ENCODE results near the gene NOTCH1. TPM values are rescaled to one million over a fixed set of nuclear protein-coding genes. Genes with fewer than 3 reads are reported as not detected.

NOTCH1 gene
- 39.2 and 51.4 TPM in 2 replicates for total RNA-seq (2021)
- Bru-seq, nascent RNA: percentile 51 among the genes with signal in this experiment
- percentile 71 among the genes with signal in this experiment for BruChase-seq, experiment 1, labeled RNA remaining after a 2-hour chase
- percentile 80 among the genes with signal in this experiment for BruChase-seq, experiment 2, labeled RNA remaining after a 6-hour chase
- long read RNA-seq, partial matches to known transcripts: 7 of 30 reads
- long read RNA-seq, other reads (novel, unspliced or antisense): 23 of 30 reads

GRCh38 chr9:136545965-136546696, at the start of gene NOTCH1:
NOTCH1 (minus strand) TSS chr9:136546048; CDS start chr9:136545786, 262 bp downstream.
- no peaks in the 10 kb centered on the region for H3K36me3 ChIP-seq (ENCODE audit: low read depth)
- POLR2A ChIA-PET (ENCODE audit: unreplicated experiment): interaction anchor here (0.5 kb wide), 1 partner anchor 12 kb away, joined by 19 read pairs; no protein-coding TSS in a partner anchor
- peaks cover 15% of the 10 kb centered on the region; the same call in 1 of the 2 replicates for H3F3A ChIP-seq (ENCODE audit: insufficient read depth, low read depth)
- intact Hi-C loops (cut with micrococcal nuclease; ENCODE audit: unreplicated experiment): loop anchor here (1.0 to 5.0 kb wide), 4 partner anchors 26 to 146 kb away; no protein-coding TSS in a partner anchor
- TSS peak; percentile 77 for BruUV-seq (replicated peaks)
- peaks cover 13% of the 10 kb centered on the region for H3K79me2 ChIP-seq (ENCODE audit: low read depth)
- H2AFZ ChIP-seq: peak within 1 kb of the TSS; percentile 78
- no peaks in the 10 kb centered on the region for H3K9me3 ChIP-seq (ENCODE audit: insufficient read depth, low read depth)
- CTCF ChIA-PET: interaction anchor here (0.7 kb wide), 1 partner anchor 172 kb away, joined by 6 read pairs; no protein-coding TSS in a partner anchor
- TF ChIP-seq EZH2 (IDR thresholded peaks at IDR 0.05; ENCODE audit: low read depth) (no peak), CTCF (conservative IDR thresholded peaks at IDR 0.05) (no peak)
- no peaks in the 10 kb centered on the region for H3K27me3 ChIP-seq (ENCODE audit: insufficient read depth, low read depth)
- peak within 1 kb of the TSS; percentile 99 for H3K27ac ChIP-seq
- peaks cover 10% of the 10 kb centered on the region for H4K20me1 ChIP-seq (ENCODE audit: insufficient read depth)
- H3K4me2 ChIP-seq: peak within 1 kb of the TSS; percentile 98
- DNase-seq: peak; percentile 80 to 97
- peak within 1 kb of the TSS; percentile 96 for H3K4me3 ChIP-seq
- H3K4me1 ChIP-seq (replicated peaks; ENCODE audit: insufficient read depth): peaks cover 28% of the 10 kb centered on the region
- no peaks in the 10 kb centered on the region for H3K9me2 ChIP-seq (ENCODE audit: insufficient read depth)

- H3K4me1 ChIP-seq (replicated peaks; ENCODE audit: insufficient read depth): peaks cover 6% of the 10 kb centered on the region; the same call in 1 of the 2 replicates
- no peak overlapping the region for H3K27ac ChIP-seq
- no peak overlapping the region for H3K4me2 ChIP-seq
- TF ChIP-seq EZH2 (IDR thresholded peaks at IDR 0.05; ENCODE audit: low read depth) (no peak), CTCF (conservative IDR thresholded peaks at IDR 0.05) (no peak)
- no peaks in the 10 kb centered on the region for H3K9me3 ChIP-seq (ENCODE audit: insufficient read depth, low read depth)
- POLR2A ChIA-PET (ENCODE audit: unreplicated experiment): no interaction called here
- no peaks in the 10 kb centered on the region for H3K36me3 ChIP-seq (ENCODE audit: low read depth)
- peaks cover 42% of the 10 kb centered on the region for H3K27me3 ChIP-seq (ENCODE audit: insufficient read depth, low read depth)
- DNase-seq: no peak
- no peaks in the 10 kb centered on the region for H4K20me1 ChIP-seq (ENCODE audit: insufficient read depth)
- BruUV-seq (replicated peaks): no TSS peak
- no peak overlapping the region for H2AFZ ChIP-seq
- intact Hi-C loops (cut with micrococcal nuclease; ENCODE audit: unreplicated experiment): no loop called here
- H3K9me2 ChIP-seq (ENCODE audit: insufficient read depth): no peaks in the 10 kb centered on the region
- H3F3A ChIP-seq (ENCODE audit: insufficient read depth, low read depth): peaks cover 4% of the 10 kb centered on the region; the same call in 1 of the 2 replicates
- CTCF ChIA-PET: no interaction called here
- H3K79me2 ChIP-seq (ENCODE audit: low read depth): no peaks in the 10 kb centered on the region
- no peak overlapping the region for H3K4me3 ChIP-seq
These were observed 48.6 kb upstream of the NOTCH1 start for GRCh38 chr9:136594492-136594891.

DNA sequence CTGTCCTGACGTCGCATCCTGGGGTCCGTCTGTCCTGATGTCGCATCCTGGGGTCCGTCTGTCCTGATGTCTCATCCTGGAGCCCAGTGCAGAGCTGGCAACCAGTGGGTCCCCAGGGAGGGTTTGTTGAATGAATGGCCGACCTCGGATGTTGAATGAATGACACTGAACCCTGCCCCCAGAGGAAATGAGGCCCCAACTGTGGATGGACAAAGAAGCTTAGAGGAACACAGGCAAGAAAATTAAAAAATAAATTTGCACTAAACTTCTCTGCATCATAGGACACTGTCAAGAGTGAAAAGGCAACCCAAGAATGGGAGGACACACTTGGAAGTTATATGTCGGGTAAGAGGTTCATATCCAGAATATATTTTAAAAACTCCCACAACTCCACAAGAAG, 47.7 kb upstream of the NOTCH1 start:
- Histone ChIP-seq H3K4me1 (replicated peaks; ENCODE audit: insufficient read depth) (no peaks in the 10 kb centered on the region), H3K79me2 (ENCODE audit: low read depth) (no peaks in the 10 kb centered on the region), H3K27me3 (ENCODE audit: insufficient read depth, low read depth) (peaks cover 41% of the 10 kb centered on the region), H4K20me1 (ENCODE audit: insufficient read depth) (no peaks in the 10 kb centered on the region), H3K4me2 (no peak overlapping the region), H3K4me3 (no peak overlapping the region), H3K36me3 (ENCODE audit: low read depth) (no peaks in the 10 kb centered on the region), H3F3A (ENCODE audit: insufficient read depth, low read depth) (peaks cover 4% of the 10 kb centered on the region; the same call in 1 of the 2 replicates), H3K9me2 (ENCODE audit: insufficient read depth) (no peaks in the 10 kb centered on the region), H3K27ac (no peak overlapping the region), H3K9me3 (ENCODE audit: insufficient read depth, low read depth) (no peaks in the 10 kb centered on the region), H2AFZ (no peak overlapping the region)
- no peak for TF ChIP-seq CTCF (conservative IDR thresholded peaks at IDR 0.05)
- no peak for TF ChIP-seq EZH2 (IDR thresholded peaks at IDR 0.05; ENCODE audit: low read depth)
- POLR2A ChIA-PET (ENCODE audit: unreplicated experiment): no interaction called here
- BruUV-seq (replicated peaks): no TSS peak
- DNase-seq: no peak
- intact Hi-C loops (cut with micrococcal nuclease; ENCODE audit: unreplicated experiment): no loop called here
- CTCF ChIA-PET: interaction anchor here (0.6 kb wide), 1 partner anchor 22 kb away, joined by 3 read pairs; no protein-coding TSS in a partner anchor
